IPS-NIHi7 (cell line): Measurements from ENCODE around the gene SESN2.

Source experiments
- DNase-seq: peaks from one replicate; pipeline ENCODE4 v3.0.0; 2012; ENCODE audit warnings: mixed read lengths; ENCODE audit errors: extremely low spot score

Gene SESN2, protein sequence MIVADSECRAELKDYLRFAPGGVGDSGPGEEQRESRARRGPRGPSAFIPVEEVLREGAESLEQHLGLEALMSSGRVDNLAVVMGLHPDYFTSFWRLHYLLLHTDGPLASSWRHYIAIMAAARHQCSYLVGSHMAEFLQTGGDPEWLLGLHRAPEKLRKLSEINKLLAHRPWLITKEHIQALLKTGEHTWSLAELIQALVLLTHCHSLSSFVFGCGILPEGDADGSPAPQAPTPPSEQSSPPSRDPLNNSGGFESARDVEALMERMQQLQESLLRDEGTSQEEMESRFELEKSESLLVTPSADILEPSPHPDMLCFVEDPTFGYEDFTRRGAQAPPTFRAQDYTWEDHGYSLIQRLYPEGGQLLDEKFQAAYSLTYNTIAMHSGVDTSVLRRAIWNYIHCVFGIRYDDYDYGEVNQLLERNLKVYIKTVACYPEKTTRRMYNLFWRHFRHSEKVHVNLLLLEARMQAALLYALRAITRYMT

DNA sequence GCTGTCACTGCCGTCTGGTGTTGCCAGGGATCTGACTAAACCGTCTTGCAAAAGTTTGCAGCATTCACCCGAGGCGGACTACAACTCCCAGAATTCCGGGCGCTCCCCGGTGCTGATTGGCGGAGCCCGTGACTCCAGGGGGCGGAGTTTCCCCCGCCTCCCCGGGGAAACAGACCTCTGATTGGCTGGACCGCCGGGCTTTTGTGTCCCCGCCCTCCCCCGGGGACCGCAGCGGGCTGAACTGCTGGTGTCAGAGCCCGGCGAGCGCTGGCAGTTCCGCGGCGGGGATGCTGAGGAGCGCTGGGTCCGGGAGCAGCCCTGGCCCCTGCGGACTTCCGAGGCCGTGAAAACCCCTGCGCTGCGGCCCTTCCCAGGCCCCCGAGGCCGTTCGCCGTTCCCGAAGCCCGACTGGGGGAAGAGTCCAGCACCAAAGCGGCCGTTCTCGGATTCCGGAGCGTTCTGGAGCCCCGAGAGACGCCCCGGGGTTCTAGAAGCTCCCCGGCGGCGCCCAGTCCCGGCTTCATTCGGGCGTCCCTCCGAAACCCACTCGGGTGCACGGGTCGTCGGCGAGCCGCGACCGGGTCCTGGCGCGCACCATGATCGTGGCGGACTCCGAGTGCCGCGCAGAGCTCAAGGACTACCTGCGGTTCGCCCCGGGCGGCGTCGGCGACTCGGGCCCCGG is at the start of gene SESN2:
SESN2 (plus strand) TSS at position 267 of the 682 bp plus-strand sequence; CDS start at position 597, 330 bp downstream.
- peak; percentile 98 for DNase-seq

DNA sequence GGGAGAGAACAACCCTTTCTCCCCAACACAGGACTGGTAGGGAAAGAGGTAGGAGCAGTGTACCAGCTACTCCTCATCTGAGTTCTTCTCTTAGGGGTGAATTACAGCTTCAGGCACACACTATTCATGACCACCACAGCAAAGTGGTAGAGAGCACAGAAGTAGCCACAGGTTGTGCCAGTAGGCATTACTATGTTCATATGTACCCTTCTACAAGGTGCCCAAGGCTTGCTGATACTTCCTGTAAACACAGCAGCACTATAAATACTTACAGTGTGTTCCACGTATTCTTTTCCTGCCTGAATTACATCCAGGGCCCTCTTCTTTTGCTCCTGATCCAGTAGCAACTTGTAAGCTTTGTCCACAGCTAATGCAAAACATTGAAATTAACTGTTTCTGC is 49.6 kb upstream of the SESN2 start:
- no peak for DNase-seq

DNA sequence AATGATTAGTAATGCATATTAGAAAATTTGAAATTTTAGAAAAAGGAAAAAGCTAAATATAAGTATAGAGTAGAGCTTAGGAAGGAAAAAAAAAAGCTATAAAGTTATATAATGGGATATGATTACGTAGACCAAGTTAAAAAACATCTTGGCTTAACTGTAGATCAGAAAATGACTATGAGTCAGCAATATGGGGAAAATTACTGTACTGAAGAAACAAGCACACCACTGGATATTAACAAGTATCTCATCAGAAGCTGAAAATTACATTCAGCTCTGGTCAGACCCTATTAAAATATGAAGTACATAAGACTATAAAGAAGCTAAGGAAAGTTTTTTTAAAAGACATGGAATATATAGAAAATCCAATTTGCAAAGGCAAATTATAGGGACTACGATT is 46.0 kb upstream of the SESN2 start:
- DNase-seq = no peak

DNA sequence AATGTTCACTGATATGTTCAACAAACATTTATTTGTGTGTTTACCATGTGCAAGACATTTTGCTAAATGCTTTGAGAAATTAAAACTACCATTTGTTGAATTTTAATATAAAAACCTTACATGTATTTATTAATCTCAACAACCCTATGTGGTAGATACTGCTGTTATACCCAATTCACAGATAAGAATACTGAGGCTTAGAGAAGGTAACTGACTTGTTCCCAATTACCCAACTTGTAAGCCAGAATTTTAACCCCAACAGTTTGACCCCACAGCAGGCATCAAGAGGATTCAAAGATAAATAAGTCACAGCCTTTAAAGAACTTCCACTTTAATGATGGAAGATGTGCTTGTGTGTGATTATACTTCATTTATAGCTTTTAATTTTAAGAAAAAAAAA is 30.2 kb upstream of the SESN2 start:
- no peak for DNase-seq

DNA sequence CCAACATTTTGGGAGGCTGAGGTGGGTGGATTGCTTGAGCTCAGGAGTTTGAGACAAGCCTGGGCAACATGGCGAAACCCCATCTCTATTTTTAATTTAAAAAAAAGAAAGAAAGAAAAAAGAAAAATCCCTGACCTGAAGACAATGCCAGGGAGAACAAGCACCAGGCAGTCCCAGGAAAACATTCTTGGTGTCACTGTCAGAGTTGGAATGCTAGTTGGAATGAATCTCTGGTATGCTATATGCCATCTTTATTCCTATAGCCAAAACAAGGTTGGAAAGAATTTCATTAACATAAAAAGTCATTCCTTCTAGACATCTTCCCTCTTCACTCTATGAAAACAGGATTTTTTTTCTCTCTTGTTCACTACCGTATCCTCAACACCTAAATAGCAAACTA is 29.3 kb upstream of the SESN2 start:
- no peak for DNase-seq

DNA sequence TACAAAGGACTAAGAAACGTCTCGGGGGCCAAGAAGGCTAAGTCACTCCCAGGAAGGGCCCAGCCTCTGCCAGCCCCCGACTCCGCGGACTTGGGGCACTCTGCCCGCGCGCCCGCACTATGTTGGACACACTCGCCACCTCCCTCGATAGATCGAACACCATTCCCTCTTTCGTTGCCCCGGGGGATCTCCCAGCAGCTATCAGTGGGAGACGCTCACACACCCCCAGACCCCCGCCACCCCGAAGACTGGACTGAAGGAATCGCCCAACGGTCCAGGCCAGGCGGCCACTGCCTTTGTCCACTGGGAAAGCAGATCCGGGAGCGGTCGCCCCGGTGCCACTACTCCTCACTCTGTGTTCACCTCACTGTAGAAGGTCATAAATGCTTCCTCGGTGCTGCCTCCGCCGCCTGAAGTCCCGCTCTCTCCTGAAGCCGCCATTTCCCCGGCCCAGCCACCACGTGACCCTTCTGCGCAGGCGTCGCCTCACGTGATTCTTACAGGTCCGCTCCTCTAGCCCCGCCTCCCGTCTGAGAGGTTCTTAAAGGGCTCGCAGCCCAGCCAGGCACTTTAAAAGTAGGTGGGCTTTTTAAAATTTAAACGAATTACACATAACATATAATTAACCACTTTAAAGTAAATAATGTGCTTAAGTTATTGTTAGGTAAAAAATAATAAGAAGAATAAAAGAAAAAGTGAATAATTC is 26.6 kb upstream of the SESN2 start, which contains the start of gene DNAJC8:
DNAJC8 (minus strand) TSS at position 472 of the 706 bp plus-strand sequence; CDS start at position 441, 31 bp downstream.
- peak; percentile 93 for DNase-seq

DNA sequence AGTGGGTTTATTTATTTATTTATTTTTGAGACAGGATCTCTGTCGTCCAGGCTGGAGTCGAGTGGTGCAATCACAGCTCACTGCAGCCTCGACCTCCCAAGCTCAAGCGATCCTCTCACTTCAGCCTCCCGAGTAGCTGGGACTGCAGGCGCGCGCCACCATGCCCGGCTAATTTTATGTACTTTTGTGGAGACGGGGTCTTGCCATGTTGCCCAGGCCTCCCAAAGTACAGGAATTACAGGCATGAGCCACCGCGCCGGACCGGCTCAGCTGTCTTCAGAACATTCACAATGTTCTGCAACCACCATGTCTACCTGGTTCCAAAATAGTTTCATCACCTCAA is 26.1 kb upstream of the SESN2 start:
- DNase-seq = no peak

DNA sequence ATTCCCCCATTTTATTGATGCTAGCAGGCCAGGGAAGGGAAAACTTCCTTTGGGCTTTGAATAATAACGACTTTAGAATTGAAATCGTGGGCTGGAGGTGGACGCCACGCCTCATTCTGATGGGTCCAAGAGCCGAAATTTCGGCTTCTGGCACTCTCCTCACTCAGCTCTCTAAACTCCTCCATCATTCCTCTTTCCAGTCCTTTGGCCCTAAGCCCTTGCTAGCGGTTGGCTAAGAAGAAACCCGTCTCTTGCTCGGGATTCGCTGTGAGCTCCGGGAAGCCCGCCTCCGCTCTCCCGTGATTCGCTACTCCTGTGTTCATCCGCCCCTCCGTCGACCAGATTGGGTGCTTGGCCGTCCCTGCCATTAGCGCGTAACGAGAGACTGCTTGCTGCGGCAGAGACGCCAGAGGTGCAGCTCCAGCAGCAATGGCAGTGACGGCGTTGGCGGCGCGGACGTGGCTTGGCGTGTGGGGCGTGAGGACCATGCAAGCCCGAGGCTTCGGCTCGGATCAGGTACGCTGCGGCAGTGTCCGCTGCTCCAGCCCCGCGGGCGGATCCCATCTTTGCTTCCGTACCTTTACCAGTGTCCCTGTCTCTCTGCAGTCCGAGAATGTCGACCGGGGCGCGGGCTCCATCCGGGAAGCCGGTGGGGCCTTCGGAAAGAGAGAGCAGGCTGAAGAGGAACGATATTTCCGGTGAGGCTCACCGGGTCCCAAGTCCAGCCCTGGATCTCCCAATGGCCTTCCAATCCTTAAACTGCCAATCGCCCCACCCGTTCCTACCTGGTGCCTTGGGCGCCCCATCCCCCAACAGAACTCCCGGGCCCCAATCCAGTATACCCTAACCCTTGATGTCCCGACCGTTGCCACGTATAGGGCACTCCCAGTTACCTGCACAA is 23.3 kb upstream of the SESN2 start, which contains the start of gene ATP5IF1:
ATP5IF1 (plus strand) TSS at position 370 of the 901 bp plus-strand sequence; CDS start at position 430, 60 bp downstream.
- DNase-seq = peak; percentile 99

DNA sequence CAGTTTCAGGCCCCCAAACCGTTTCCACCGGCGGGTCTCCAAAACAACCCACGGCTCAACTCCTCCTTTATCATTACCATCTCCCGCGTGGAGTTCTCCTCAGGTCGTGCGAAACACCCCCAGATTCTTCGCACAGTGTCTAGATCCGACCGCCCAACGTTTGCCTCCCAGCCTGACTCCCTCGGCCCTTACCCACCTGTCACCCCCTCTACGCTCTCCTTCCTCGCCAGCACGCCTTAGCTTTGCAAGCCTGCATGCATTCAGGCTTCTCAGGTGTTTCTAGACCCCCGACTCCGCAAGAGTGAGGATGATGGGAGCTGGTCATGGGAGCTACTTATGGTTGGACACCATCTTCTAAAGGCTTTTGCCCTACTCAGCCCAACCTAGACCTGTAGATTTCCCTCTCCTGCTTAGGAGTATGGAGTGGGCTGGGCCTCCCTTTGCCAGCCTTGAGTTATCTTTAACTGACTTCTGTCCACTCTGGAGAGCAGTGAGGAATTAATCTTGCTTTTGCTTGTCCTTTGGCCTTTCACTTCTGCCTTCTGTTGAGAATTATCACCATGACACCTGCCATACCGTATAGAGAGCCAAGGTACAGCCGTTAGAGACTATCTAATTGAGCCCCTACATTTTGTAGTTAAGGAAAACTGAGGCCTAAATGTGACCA is 22.5 kb upstream of the SESN2 start:
- no peak for DNase-seq

DNA sequence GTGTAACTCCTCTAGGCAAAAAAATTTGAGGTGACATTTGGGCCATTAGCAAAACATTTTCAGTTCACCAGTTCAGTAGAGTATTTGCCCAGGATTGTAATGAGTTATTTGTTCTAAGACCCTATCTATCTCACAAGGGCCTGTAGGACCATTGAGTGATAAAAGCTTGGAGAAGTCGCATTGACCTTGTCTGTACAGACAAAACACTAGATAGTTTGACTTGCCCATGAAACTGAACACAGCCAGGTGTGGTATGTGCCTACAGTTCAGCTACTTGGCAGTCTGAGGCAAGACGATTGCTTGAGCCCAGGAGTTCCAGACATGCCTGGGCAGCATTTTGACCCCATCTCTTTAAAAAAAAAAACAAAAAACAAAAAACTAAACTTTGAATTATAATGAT is 20.3 kb upstream of the SESN2 start:
- DNase-seq = no peak

DNA sequence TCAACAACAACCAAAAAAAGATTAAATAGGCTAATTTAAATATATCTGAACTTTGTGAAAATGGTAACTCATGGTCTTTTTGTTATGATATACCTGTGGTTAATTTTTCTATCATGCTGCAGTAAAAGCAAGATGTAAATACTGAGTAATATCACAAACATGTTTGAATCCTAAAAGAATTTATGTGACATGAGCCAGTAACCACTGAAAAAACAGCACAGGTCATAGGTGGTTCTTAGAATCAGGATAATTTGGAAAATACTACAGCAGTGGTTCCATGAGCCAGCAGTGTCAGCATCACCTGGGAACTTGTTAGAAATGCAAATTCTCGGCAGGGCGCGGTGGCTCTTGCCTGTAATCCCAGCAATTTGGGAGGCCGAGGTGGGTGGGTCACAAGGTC is 19.3 kb upstream of the SESN2 start:
- DNase-seq = no peak

DNA sequence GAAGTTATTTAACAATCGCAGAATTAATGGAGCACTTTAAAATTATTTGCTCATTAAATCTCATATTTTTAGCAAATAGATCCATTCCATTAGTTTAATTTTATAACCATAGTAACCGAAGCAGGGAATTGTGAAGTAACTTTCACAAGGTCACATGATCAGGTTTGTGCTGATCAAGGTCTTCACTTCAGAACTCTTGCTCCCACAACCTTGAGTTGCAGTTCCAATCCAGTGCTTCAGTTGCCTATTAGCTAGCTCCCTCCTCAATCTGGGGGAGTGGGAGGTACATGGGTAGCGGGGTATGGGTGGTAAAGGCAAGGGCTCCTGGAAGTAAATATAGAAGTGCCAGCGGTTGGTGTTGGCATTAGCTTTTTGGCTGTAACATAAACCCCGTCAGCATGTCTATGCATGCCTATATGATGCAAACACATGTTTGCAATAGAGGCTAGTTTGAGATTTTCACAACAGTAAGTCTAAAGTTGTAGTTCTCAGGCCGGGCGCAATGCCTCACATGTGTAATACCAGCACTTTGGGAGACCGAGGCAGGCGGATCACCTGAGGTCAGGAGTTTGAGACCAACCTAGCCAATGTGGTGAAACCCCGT is 17.6 kb upstream of the SESN2 start:
- no peak for DNase-seq

DNA sequence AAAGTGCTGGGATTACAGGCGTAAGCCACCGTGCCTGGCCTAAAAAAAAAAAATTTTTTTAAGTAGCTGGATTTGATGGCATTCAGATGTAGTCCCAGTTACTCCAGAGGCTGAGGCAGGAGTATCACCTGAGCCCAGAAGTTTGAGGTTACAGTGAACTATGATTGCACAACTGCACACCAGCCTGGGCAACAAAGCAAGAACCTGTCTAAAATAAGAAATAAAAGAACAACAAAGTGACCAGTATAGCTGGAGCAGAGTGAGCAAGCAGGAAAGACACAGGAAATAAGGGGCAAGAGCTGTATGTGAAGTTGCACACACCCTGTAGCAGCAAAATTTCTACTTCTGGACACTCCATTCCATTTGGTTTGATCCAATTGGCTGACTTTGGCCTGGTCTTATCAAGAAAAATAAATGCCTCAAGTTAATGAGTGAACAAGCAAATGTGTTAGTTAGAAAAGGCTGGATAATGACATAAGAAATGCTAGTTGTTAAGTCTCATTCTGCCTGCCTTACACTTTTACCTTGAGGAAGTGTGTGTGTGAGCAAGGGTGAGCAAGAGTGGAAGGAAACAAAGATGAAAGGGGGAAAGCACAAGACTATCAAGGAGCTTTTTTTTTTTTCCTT is 15.5 kb upstream of the SESN2 start:
- no peak for DNase-seq

DNA sequence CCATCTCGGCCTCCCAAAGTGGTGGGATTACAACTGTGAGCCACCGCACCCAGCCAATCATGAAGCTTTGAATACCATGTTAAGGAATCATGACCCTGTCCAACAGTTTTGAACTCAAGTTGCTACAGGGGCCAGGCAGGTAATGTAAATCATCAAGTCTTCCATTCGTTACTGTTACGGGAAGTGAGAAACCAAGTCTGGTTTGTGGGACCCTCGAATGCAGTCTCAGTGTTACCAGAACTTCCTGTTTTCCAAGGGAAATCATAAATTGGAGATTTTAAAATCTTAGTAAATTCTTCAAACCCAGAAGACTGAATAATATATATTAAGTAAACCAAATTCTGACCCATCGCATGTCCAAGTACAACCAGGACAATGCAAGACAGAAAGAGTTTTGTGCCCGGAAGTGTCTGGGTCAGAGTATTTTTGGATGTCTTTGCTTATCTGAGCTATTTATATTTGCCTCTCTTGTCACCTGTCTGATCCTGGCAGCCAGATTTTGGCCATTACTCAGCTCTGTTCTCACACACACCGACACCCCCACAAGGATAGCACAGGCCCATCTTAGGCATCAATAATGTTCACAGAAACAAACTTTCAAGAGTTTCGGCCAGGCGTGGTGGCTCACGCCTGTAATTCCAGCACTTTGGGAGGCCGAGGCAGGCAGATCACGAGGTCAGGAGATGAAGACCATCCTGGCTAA is 14.6 kb upstream of the SESN2 start:
- DNase-seq = no peak

DNA sequence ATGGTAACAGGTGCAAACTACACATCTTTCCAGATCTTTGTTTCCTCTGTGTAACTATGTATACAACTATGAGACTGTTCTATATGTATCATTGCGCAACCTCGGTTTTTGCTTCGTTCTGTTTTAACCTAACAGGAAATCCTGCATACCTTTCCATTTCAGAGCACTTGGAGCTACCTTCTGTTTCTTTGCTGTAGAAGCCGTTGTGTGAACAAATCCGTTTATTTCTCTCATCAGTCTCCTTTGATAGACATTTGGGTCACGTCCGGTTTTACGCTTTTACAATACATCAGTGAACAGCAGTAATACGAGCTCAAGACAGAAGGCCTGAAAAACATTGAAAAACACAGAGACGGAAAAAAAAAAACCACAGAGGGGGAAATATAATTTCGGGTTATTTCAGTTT is 12.9 kb upstream of the SESN2 start:
- no peak for DNase-seq

DNA sequence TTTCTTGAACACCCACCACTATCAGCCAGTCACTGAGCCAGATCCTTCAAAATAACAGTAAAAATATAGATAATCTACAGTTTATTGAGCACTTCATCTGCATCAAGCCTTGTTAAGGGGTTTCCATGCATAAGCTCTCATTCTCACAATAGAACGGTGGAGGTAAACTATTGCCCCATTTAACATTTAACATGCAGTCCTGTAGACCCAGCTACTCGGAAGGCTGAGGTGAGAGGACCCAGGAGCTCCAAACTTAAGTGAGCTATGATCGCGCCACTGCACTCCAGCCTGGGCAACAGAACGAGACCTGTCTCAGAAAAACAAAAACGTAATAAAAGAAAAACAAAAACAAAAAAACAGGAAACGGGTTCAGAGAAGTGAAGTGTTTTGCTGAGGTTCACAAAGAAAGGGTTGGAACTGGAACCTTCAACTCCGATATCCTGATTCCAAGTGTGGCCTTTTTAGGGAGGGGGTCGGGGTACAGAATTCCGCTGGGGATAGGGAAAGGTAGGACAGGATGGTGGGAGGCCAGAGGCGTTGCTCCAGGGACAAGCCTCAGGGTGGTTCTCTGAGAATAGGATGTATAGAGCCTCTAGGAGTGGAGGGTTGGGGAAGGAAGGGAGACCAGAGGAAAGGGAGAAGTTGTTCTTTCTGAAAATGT is 11.6 kb upstream of the SESN2 start:
- DNase-seq = no peak

DNA sequence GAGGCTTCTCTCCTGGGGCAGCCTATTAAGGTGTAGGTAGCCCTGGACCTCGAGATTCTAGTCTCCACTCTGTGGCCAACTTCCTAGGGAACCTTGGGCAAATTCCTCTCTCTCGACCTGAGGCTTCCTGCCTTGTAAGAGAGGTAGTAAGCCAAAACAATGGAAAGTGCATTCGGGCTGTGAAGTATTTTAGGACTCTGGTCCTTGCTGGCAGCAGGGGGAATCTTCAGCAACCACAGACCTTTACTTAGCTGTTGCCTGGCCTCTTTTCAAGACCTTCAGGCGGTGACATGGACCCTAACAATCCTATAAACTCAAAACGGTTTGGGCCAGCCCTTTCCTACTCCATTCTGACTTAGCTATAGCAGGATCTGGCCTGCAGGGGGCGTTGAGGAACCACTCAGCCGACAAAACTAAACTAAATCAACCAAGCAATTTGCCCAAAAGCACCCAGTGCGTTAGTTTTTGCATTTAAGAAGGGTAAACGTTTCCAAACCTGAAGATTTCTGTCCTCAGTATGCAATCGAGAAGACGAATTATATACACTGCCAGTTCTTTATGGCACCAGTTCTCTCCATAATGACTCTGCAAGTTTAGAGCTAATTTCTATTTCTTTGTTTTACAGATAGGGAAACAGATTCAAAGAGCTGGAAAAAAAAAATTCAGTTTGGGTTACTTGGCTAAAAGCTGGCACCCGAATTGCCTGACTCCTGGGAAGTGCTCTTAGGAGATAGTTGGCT is 10.9 kb upstream of the SESN2 start:
- DNase-seq = peak; percentile 57
